Epithelial cell of proximal tubule (primary cell): ENCODE data around the gene LBX2. TPM values are rescaled to one million over a fixed set of nuclear protein-coding genes. Genes with fewer than 3 reads are reported as not detected.

Experiments
- DNase-seq: peaks from one replicate; pipeline ENCODE4 v3.0.0-alpha.2; 2011; ENCODE audit warnings: low read depth
- H3K4me3 ChIP-seq: 2 replicates; pipeline ENCODE4 v1.5.1; 2011; ENCODE audit warnings: low read depth, mild to moderate bottlenecking, low read length
- CTCF ChIP-seq: conservative IDR thresholded peaks from 2 replicates; pipeline ENCODE4 v1.5.1; 2012; ENCODE audit warnings: low read depth, mild to moderate bottlenecking, low read length
- total RNA-seq: library from RNA; depleted of rRNA; stranded (reverse); fragments of >200 nt; gene quantifications from 2 replicates; pipeline ENCODE4 v1.2.3, GENCODE V29; 2015

LBX2 gene
- total RNA-seq, 1 donor from 2014 or later, result 1.3 TPM

DNA sequence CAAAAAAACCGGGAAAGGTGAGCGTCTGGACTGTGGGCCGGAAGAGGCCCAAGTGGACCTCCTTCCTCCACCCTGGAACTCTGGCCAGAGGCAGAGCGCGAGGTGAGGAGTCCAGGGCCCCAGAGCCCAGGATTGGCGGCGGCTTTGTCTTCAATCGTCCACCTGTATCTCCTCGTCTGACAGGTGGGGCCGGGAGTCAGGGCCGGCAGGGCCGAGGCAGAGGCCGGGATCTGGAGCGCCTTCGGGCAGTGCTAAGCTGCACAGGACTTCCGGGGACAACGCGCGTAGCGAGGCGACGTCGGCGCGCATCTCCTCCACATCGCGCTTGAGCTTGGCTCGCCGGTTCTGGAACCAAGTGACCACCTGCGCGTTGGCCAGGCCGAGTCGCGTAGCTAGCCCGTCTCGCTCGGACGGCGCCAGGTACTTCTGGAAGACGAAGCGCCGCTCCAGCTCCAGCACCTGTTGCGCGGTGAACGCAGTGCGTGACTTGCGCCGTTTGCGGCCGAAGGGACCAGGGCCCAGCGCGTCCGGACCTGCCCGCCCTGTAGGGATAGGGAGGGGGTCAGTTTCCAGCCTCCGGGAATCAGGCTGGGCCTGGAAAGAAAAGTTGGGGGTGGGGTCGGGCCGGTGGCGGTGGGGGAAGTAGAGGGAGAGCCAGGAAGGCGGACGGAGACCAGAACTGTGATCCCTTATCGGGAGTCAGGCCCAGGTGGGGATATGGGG is 1.5 kb downstream of the LBX2 start:
- H3K4me3 ChIP-seq, result peak overlapping the region; percentile 47
- DNase-seq, result no peak
- TF ChIP-seq CTCF, result no peak

GRCh38 chr2:74496997-74497776 is 2.2 kb downstream of the LBX2 start:
- no peak for DNase-seq
- no peak for TF ChIP-seq CTCF
- no peak overlapping the region for H3K4me3 ChIP-seq

GRCh38 chr2:74495440-74495839 is 4.0 kb downstream of the LBX2 start:
- H3K4me3 ChIP-seq, result no peak overlapping the region
- TF ChIP-seq CTCF, result no peak
- no peak for DNase-seq

DNA sequence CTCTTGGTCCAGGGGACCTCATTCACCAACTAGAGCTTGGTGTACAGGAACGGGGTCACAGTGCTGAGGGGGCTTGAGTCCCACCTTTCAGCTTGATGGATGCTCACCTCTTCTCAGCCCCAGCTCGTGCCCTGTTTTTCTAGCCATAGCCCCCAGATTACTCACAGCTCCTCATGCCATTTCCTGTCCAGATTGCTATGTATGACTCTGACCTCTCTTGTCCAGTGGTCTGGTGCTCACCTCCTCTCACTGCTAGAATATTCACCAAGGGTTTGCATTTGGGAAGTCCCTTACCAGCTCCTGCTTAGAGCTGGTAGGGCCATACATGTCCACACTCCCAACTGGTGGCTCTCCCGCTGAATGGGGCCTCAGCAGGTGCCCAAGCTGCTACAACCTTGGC is 5.9 kb downstream of the LBX2 start:
- no peak for DNase-seq
- no peak for TF ChIP-seq CTCF

GRCh38 chr2:74491648-74492544 is 7.5 kb downstream of the LBX2 start:
- TF ChIP-seq CTCF, result no peak

More for the DNA sequence above, 5.9 kb downstream of the LBX2 start:
- no peak overlapping the region for H3K4me3 ChIP-seq

GRCh38 chr2:74489906-74490305 is 9.5 kb downstream of the LBX2 start:
- no peak overlapping the region for H3K4me3 ChIP-seq
- DNase-seq, result no peak
- no peak for TF ChIP-seq CTCF

More at GRCh38 chr2:74491648-74492544, 7.5 kb downstream of the LBX2 start:
- DNase-seq, result no peak
- no peak overlapping the region for H3K4me3 ChIP-seq
